DOHH2 (cell line): ENCODE data around the gene LRRC19.
A peak's percentile ranks its signal among the peaks of the same experiment; 100 is the strongest.

Experiments
- H3F3A ChIP-seq: fragments of 200-600 bp; sonication (generic), shearing (Covaris generic); 2 replicates; pipeline ENCODE4 v1.6.0; 2016; ENCODE audit warnings: antibody characterized with exemption, mild to moderate bottlenecking; ENCODE audit not compliant: control insufficient read depth, insufficient read depth
- H3K27ac ChIP-seq: fragments of 200-600 bp; sonication (generic); 2 replicates; pipeline ENCODE4 v1.5.1; 2014; ENCODE audit warnings: low read depth, mild to moderate bottlenecking, low read length, moderate library complexity
- H3K27me3 ChIP-seq: fragments of 200-600 bp; sonication (generic); 2 replicates; pipeline ENCODE4 v1.6.1; 2014; ENCODE audit warnings: mild to moderate bottlenecking, low read length, mixed read lengths; ENCODE audit not compliant: control insufficient read depth
- H3K36me3 ChIP-seq: fragments of 200-600 bp; sonication (generic); 2 replicates; pipeline ENCODE4 v1.6.1; 2014; ENCODE audit warnings: mild to moderate bottlenecking, low read length, moderate library complexity, mixed read lengths; ENCODE audit not compliant: control insufficient read depth
- H3K4me1 ChIP-seq: fragments of 200-600 bp; sonication (generic); 2 replicates; pipeline ENCODE4 v1.6.1; 2014; ENCODE audit warnings: mild to moderate bottlenecking, low read length, mixed read lengths; ENCODE audit not compliant: control insufficient read depth
- H3K4me2 ChIP-seq: fragments of 200-600 bp; sonication (generic); 2 replicates; pipeline ENCODE4 v1.6.0; 2014; ENCODE audit warnings: mild to moderate bottlenecking, low read length, moderate library complexity
- H3K4me3 ChIP-seq: fragments of 200-600 bp; sonication (generic); 2 replicates; pipeline ENCODE4 v1.5.1; 2014; ENCODE audit warnings: mild to moderate bottlenecking, low read length, mixed read lengths
- H3K79me2 ChIP-seq: fragments of 200-600 bp; sonication (generic); 2 replicates; pipeline ENCODE4 v1.6.1; 2014; ENCODE audit warnings: mild to moderate bottlenecking, low read length, mixed read lengths; ENCODE audit not compliant: control insufficient read depth
- H3K9me2 ChIP-seq: fragments of 200-600 bp; sonication (generic); replicated peaks from 2 replicates; pipeline ENCODE4 v1.6.1; 2014; ENCODE audit warnings: mild to moderate bottlenecking, low read length, mixed read lengths; ENCODE audit not compliant: control insufficient read depth
- H3K9me3 ChIP-seq: fragments of 200-600 bp; sonication (generic); 2 replicates; pipeline ENCODE4 v1.6.1; 2014; ENCODE audit warnings: antibody characterized with exemption, low read length, mixed read lengths; ENCODE audit not compliant: control insufficient read depth, insufficient read depth
- H4K20me1 ChIP-seq: fragments of 200-600 bp; sonication (generic); 2 replicates; pipeline ENCODE4 v1.6.0; 2014; ENCODE audit warnings: low read depth, mild to moderate bottlenecking, antibody characterized with exemption, low read length, moderate library complexity; ENCODE audit not compliant: control insufficient read depth, insufficient read depth
- EZH2phosphoT487 ChIP-seq: fragments of 200-600 bp; sonication (generic); IDR thresholded peaks from 2 replicates; pipeline ENCODE4 v1.6.1; 2017; ENCODE audit warnings: borderline replicate concordance, mild to moderate bottlenecking, antibody characterized with exemption, low read length, moderate library complexity, mixed read lengths
- TF ChIP-seq, protein P1 (sequence below): fragments of 200-600 bp; sonication (generic); IDR thresholded peaks from one replicate; pipeline ENCODE4 v1.5.1; 2014; ENCODE audit warnings: antibody characterized with exemption, mild to moderate bottlenecking, low read depth, low read length; ENCODE audit not compliant: poor library complexity, severe bottlenecking

Gene LRRC19

GRCh38 chr9:26975728-26976707, 29.5 kb downstream of the LRRC19 start:
- no peaks in the 10 kb centered on the region for H3K4me1 ChIP-seq
- no peaks in the 10 kb centered on the region for H3K36me3 ChIP-seq
- TF ChIP-seq, protein P1, sequence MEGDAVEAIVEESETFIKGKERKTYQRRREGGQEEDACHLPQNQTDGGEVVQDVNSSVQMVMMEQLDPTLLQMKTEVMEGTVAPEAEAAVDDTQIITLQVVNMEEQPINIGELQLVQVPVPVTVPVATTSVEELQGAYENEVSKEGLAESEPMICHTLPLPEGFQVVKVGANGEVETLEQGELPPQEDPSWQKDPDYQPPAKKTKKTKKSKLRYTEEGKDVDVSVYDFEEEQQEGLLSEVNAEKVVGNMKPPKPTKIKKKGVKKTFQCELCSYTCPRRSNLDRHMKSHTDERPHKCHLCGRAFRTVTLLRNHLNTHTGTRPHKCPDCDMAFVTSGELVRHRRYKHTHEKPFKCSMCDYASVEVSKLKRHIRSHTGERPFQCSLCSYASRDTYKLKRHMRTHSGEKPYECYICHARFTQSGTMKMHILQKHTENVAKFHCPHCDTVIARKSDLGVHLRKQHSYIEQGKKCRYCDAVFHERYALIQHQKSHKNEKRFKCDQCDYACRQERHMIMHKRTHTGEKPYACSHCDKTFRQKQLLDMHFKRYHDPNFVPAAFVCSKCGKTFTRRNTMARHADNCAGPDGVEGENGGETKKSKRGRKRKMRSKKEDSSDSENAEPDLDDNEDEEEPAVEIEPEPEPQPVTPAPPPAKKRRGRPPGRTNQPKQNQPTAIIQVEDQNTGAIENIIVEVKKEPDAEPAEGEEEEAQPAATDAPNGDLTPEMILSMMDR, result peak; percentile 34
- TF ChIP-seq EZH2phosphoT487, result no peak
- no peaks in the 10 kb centered on the region for H3K9me2 ChIP-seq
- H3F3A ChIP-seq, result no peaks in the 10 kb centered on the region
- H3K4me3 ChIP-seq, result no peak overlapping the region
- H3K27me3 ChIP-seq, result no peaks in the 10 kb centered on the region
- no peak overlapping the region for H3K27ac ChIP-seq
- no peak overlapping the region for H3K4me2 ChIP-seq
- H3K9me3 ChIP-seq, result no peaks in the 10 kb centered on the region
- H4K20me1 ChIP-seq, result no peaks in the 10 kb centered on the region
- H3K79me2 ChIP-seq, result no peaks in the 10 kb centered on the region

- H4K20me1 ChIP-seq, result no peaks in the 10 kb centered on the region
- no peak overlapping the region for H3K27ac ChIP-seq
- H3K79me2 ChIP-seq, result peaks cover 7% of the 10 kb centered on the region; the same call in 1 of the 2 replicates
- no peaks in the 10 kb centered on the region for H3K9me3 ChIP-seq
- TF ChIP-seq EZH2phosphoT487, result no peak
- TF ChIP-seq, protein P1, result no peak
- no peaks in the 10 kb centered on the region for H3K27me3 ChIP-seq
- no peaks in the 10 kb centered on the region for H3F3A ChIP-seq
- no peaks in the 10 kb centered on the region for H3K4me1 ChIP-seq
- no peak overlapping the region for H3K4me3 ChIP-seq
- H3K4me2 ChIP-seq, result no peak overlapping the region
- no peaks in the 10 kb centered on the region for H3K9me2 ChIP-seq
- no peaks in the 10 kb centered on the region for H3K36me3 ChIP-seq
These were observed 30.5 kb downstream of the LRRC19 start for GRCh38 chr9:26974927-26975326.

DNA sequence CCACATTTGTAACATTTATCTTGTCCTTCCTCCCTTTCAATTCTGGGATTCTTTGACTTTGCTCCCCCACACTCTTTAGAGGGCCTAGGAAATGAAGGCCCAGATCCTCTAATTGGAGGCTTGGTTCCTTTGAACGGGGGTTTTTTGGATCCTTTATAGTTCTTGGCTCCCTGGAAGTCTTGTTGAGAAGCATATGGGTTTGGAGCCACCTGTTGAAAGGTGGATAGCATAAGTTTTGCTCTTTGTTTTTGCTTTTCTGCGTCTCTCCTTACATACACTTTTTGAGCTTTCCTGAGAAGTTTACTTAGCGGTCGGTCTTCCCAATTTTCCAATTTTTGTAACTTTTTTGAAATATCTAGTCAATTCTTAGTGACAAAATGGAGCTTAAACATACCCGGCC, 31.5 kb downstream of the LRRC19 start:
- H3K4me1 ChIP-seq, result no peaks in the 10 kb centered on the region
- TF ChIP-seq, protein P1, result no peak
- TF ChIP-seq EZH2phosphoT487, result no peak
- H3K79me2 ChIP-seq, result peaks cover 15% of the 10 kb centered on the region
- no peaks in the 10 kb centered on the region for H3K36me3 ChIP-seq
- H3K9me2 ChIP-seq, result no peaks in the 10 kb centered on the region
- H3K4me3 ChIP-seq, result no peak overlapping the region
- H3K9me3 ChIP-seq, result no peaks in the 10 kb centered on the region
- no peaks in the 10 kb centered on the region for H3F3A ChIP-seq
- no peaks in the 10 kb centered on the region for H3K27me3 ChIP-seq
- H3K27ac ChIP-seq, result no peak overlapping the region
- no peaks in the 10 kb centered on the region for H4K20me1 ChIP-seq
- H3K4me2 ChIP-seq, result no peak overlapping the region
